Measurements from ENCODE around the gene ST8SIA1.

ST8SIA1 gene

GRCh38 chr12:22372277-22372837 is 37.9 kb upstream of the ST8SIA1 start:
- ChIA-PET CTCF (no interaction called here), POLR2A (no interaction called here)
- Histone ChIP-seq H3K36me3 (ENCODE audit: control insufficient read depth in 2 of 2, insufficient read depth in 1 of 2, low read length in 2 of 2) (no peaks in the 10 kb centered on the region), H3K27ac (ENCODE audit: extremely low read depth, low read depth, low read length) (no peak overlapping the region), H3K4me3 (ENCODE audit: low read depth, low read length) (no peak overlapping the region), H3K4me1 (ENCODE audit: control insufficient read depth, insufficient read depth, low read length) (no peaks in the 10 kb centered on the region), H3K9me3 (ENCODE audit: control insufficient read depth, insufficient read depth, low read depth, low read length) (no peaks in the 10 kb centered on the region)
- no peak for TF ChIP-seq ZNF660 (tag by site-specific recombination; IDR thresholded peaks at IDR 0.05)

GRCh38 chr12:22366181-22366580 is 31.7 kb upstream of the ST8SIA1 start:
- ChIA-PET CTCF (no interaction called here), POLR2A (no interaction called here)
- Histone ChIP-seq H3K9me3 (ENCODE audit: control insufficient read depth, insufficient read depth, low read depth, low read length) (no peaks in the 10 kb centered on the region), H3K27ac (ENCODE audit: extremely low read depth, low read depth, low read length) (no peak overlapping the region), H3K4me3 (ENCODE audit: low read depth, low read length) (no peak overlapping the region), H3K4me1 (ENCODE audit: control insufficient read depth, insufficient read depth, low read length) (no peaks in the 10 kb centered on the region), H3K36me3 (ENCODE audit: control insufficient read depth in 2 of 2, insufficient read depth in 1 of 2, low read length in 2 of 2) (no peaks in the 10 kb centered on the region)
- TF ChIP-seq ZNF221 (tag by site-specific recombination; IDR thresholded peaks at IDR 0.05; ENCODE audit: borderline replicate concordance), result no peak
- no peak for TF ChIP-seq ZBTB17 (tag by site-specific recombination; IDR thresholded peaks at IDR 0.05)
- no peak for TF ChIP-seq ZBTB48 (tag by site-specific recombination; IDR thresholded peaks at IDR 0.05)
- no peak for TF ChIP-seq ZNF664 (tag by site-specific recombination; IDR thresholded peaks at IDR 0.05)

- POLR2A ChIA-PET, result no interaction called here
- TF ChIP-seq ZNF37A (tag by site-specific recombination; IDR thresholded peaks at IDR 0.05) (no peak), HOXD13 (CRISPR knock-in tag; IDR thresholded peaks at IDR 0.05; ENCODE audit: borderline replicate concordance) (no peak), PRDM6 (tag by site-specific recombination; IDR thresholded peaks at IDR 0.05) (no peak), ZFP37 (tag by site-specific recombination; IDR thresholded peaks at IDR 0.05) (no peak), BCL11A (tag by site-specific recombination; IDR thresholded peaks at IDR 0.05; ENCODE audit: low read depth) (no peak), ZSCAN4 (tag by site-specific recombination; IDR thresholded peaks at IDR 0.05) (no peak), ZNF391 (tag by site-specific recombination; IDR thresholded peaks at IDR 0.05; ENCODE audit: borderline replicate concordance, low read depth) (no peak), PRDM10 (tag by site-specific recombination; IDR thresholded peaks at IDR 0.05) (no peak), ZNF184 (tag by site-specific recombination; IDR thresholded peaks at IDR 0.05) (no peak), ZSCAN5A (tag by site-specific recombination; IDR thresholded peaks at IDR 0.05) (no peak), ZNF155 (tag by site-specific recombination; IDR thresholded peaks at IDR 0.05) (no peak), ZNF302 (tag by site-specific recombination; IDR thresholded peaks at IDR 0.05; ENCODE audit: low read depth) (no peak)
- H3K27ac ChIP-seq (ENCODE audit: extremely low read depth, low read depth, low read length), result no peak overlapping the region
These were observed 27.3 kb upstream of the ST8SIA1 start for GRCh38 chr12:22361785-22362184.

More at GRCh38 chr12:22361785-22362184, 27.3 kb upstream of the ST8SIA1 start:
- Histone ChIP-seq H3K9me3 (ENCODE audit: control insufficient read depth, insufficient read depth, low read depth, low read length) (no peaks in the 10 kb centered on the region), H3K4me1 (ENCODE audit: control insufficient read depth, insufficient read depth, low read length) (no peaks in the 10 kb centered on the region), H3K36me3 (ENCODE audit: control insufficient read depth in 2 of 2, insufficient read depth in 1 of 2, low read length in 2 of 2) (no peaks in the 10 kb centered on the region), H3K4me3 (ENCODE audit: low read depth, low read length) (no peak overlapping the region)
- CTCF ChIA-PET, result no interaction called here
